ENCODE data around the gene CAPN8. TPM values are rescaled to one million over a fixed set of nuclear protein-coding genes. Genes with fewer than 3 reads are reported as not detected.

Gene CAPN8
- total RNA-seq, 4 donors from 2014 or later, result 55.4 to 273 (median 91.6) TPM

DNA sequence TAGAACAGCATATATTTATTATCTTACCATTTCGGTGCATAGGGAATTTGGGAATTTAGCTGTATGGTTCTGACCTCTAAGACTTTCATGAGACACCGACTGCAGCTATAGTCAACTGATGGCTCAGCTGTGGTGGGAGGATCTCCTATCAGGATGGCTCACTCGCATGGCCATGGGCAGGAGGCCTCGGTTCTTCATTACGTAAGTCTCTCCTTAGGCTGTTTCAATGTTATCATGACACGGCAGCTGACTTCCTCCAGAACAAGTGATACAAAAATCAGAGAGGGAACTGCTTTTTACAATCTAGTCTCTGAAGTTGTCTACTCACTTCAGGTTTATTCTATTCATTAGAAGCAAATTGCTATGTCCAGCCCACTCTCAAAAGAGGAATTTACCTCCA lies 13.3 kb upstream of the CAPN8 start:
- intact Hi-C loops (cut with DNase I; ENCODE audit: low total_unique reads), result no loop called here
- no peaks in the 10 kb centered on the region for H3K4me1 ChIP-seq
- H3K9me3 ChIP-seq, result peaks cover 4 to 6% of the 10 kb centered on the region in 2 donors
- 72 to 80% methylated on average over 6 of the region's 6 CpGs for WGBS, 2 donors (ENCODE audit: low coverage in 1 of 2)
- no peak for TF ChIP-seq POLR2A (IDR thresholded peaks at IDR 0.05)
- no peak for TF ChIP-seq POLR2AphosphoS5 (IDR thresholded peaks at IDR 0.05)
- TF ChIP-seq EP300 (IDR thresholded peaks at IDR 0.05; ENCODE audit: low read depth), result no peak
- TF ChIP-seq, protein P1, sequence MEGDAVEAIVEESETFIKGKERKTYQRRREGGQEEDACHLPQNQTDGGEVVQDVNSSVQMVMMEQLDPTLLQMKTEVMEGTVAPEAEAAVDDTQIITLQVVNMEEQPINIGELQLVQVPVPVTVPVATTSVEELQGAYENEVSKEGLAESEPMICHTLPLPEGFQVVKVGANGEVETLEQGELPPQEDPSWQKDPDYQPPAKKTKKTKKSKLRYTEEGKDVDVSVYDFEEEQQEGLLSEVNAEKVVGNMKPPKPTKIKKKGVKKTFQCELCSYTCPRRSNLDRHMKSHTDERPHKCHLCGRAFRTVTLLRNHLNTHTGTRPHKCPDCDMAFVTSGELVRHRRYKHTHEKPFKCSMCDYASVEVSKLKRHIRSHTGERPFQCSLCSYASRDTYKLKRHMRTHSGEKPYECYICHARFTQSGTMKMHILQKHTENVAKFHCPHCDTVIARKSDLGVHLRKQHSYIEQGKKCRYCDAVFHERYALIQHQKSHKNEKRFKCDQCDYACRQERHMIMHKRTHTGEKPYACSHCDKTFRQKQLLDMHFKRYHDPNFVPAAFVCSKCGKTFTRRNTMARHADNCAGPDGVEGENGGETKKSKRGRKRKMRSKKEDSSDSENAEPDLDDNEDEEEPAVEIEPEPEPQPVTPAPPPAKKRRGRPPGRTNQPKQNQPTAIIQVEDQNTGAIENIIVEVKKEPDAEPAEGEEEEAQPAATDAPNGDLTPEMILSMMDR (IDR thresholded peaks at IDR 0.05), result no peak
- no peaks in the 10 kb centered on the region for H3K27me3 ChIP-seq
- H3K27ac ChIP-seq, result no peak overlapping the region
- in situ Hi-C loops (cut with MboI; ENCODE audit: low pct_ligation_motif_present in 1 of 4, low pct_unique_long_range_greater_than_20kb in 1 of 4, low sequenced_read_pairs in 3 of 4), result no loop called here
- H3K36me3 ChIP-seq, result no peaks in the 10 kb centered on the region
- H3K4me3 ChIP-seq, result no peak overlapping the region
- DNase-seq, result no peak

- Histone ChIP-seq H3K36me3 (no peaks in the 10 kb centered on the region), H3K4me3 (no peak overlapping the region), H3K4me1 (no peaks in the 10 kb centered on the region), H3K27me3 (no peaks in the 10 kb centered on the region), H3K9me3 (peaks cover 4 to 6% of the 10 kb centered on the region in 2 donors), H3K27ac (no peak overlapping the region)
- DNase-seq, result no peak
- intact Hi-C loops (cut with DNase I; ENCODE audit: low total_unique reads) (no loop called here), in situ Hi-C loops (cut with MboI; ENCODE audit: low pct_ligation_motif_present in 1 of 4, low pct_unique_long_range_greater_than_20kb in 1 of 4, low sequenced_read_pairs in 3 of 4) (no loop called here)
- WGBS, 2 donors (ENCODE audit: low coverage in 1 of 2), result 40 to 60% methylated on average over 2 to 5 of the region's 5 CpGs
- TF ChIP-seq, protein P1 (IDR thresholded peaks at IDR 0.05), result no peak
- no peak for TF ChIP-seq POLR2AphosphoS5 (IDR thresholded peaks at IDR 0.05)
- no peak for TF ChIP-seq POLR2A (IDR thresholded peaks at IDR 0.05)
- no peak for TF ChIP-seq EP300 (IDR thresholded peaks at IDR 0.05; ENCODE audit: low read depth)
Measured at GRCh38 chr1:223674119-223674890, 8.8 kb upstream of the CAPN8 start.

GRCh38 chr1:223670458-223671159 lies 5.1 kb upstream of the CAPN8 start:
- Histone ChIP-seq H3K36me3 (no peaks in the 10 kb centered on the region), H3K27ac (no peak overlapping the region), H3K4me1 (peaks cover 4 to 22% (median 13%) of the 10 kb centered on the region in 4 donors), H3K27me3 (no peaks in the 10 kb centered on the region), H3K9me3 (peaks cover 4 to 6% of the 10 kb centered on the region in 2 donors), H3K4me3 (no peak overlapping the region)
- in situ Hi-C loops (cut with MboI; ENCODE audit: low pct_ligation_motif_present in 1 of 4, low pct_unique_long_range_greater_than_20kb in 1 of 4, low sequenced_read_pairs in 3 of 4), result no loop called here
- intact Hi-C loops (cut with DNase I; ENCODE audit: low total_unique reads), result no loop called here
- peak; percentile 50 for DNase-seq
- TF ChIP-seq, protein P1 (IDR thresholded peaks at IDR 0.05), result peak; percentile 40 to 61 (median 51)
- TF ChIP-seq POLR2A (IDR thresholded peaks at IDR 0.05), result no peak
- WGBS, 2 donors (ENCODE audit: low coverage in 1 of 2), result 68% methylated on average over 7 of the region's 7 CpGs; no CpG with 5 or more reads in 1 of the 2 donors

DNA sequence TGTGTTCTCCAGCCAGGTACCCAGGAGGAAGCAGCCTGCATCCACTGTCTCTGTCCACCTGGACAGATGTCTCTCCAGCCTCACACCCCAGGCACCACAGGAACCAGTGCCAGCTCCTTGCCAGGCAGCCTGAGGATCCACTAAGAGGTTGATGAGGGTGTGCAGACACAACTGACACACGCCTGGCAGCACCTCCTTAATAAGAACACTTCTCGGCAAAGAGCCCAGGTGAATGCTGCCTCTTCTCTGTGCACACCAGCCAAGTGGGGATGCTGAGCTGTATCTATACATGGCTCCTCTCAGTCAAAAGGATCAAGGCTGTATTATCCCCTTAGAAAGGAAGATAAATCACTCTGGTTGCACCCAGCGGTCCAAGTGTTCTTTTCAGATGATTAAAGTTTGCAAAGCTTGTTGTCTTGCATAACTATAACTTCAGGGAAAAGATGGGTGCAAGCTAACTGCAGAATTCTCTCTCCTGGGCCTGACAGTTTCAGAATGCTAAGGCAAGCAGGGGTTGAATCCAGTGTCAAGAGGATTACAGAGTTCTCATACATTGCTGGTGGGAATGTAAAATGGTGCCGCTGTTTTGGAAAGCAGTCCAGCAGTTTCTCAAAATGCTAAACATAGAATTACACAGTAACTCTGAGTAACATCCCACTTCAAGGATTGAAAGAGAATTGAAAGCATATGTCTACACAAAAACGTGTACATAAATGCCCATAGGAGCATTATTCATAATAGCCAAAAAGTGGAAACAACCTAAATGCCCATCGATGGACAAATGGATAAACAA lies 3.7 kb upstream of the CAPN8 start:
- Histone ChIP-seq H3K36me3 (no peaks in the 10 kb centered on the region), H3K27me3 (no peaks in the 10 kb centered on the region), H3K4me3 (no peak overlapping the region), H3K27ac (peak overlapping the region in 1 of 4 donors; percentile 72), H3K9me3 (peaks cover 2 to 3% of the 10 kb centered on the region in 2 donors), H3K4me1 (peaks cover 4 to 32% (median 24%) of the 10 kb centered on the region in 4 donors)
- DNase-seq, result no peak
- intact Hi-C loops (cut with DNase I; ENCODE audit: low total_unique reads) (no loop called here), in situ Hi-C loops (cut with MboI; ENCODE audit: low pct_ligation_motif_present in 1 of 4, low pct_unique_long_range_greater_than_20kb in 1 of 4, low sequenced_read_pairs in 3 of 4) (no loop called here)
- TF ChIP-seq POLR2A (IDR thresholded peaks at IDR 0.05), result no peak
- 75 to 76% methylated on average over 3 to 6 of the region's 6 CpGs for WGBS, 2 donors (ENCODE audit: low coverage in 1 of 2)

Data from transverse colon (tissue), 4 donors.